Right lobe of liver (tissue), 4 donors: Measurements from ENCODE around the gene PHKB.

Source experiments
- POLR2A ChIP-seq: fragments of 450-650 bp; IDR thresholded peaks from one replicate; pipeline ENCODE4 v1.6.1; 2017; ENCODE audit warnings: antibody characterized with exemption, mild to moderate bottlenecking
- TF ChIP-seq, protein P1 (sequence below), 4 donors: fragments of 200-600 bp in 3 of 4; fragments of 450-650 bp in 1 of 4; IDR thresholded peaks; one replicate each; pipeline versions ENCODE4 v1.5.1 to v1.8.0; 2016 to 2022; ENCODE audit warnings: antibody characterized with exemption in 4 of 4, mild to moderate bottlenecking in 2 of 4
- donor health status: DM: no; HTN: no; CAD: no.
- donor health status: DM: no; HTN: no; CAD: no.
- donor health status: DM: no; HTN: yes; CAD: no.

GRCh38 chr16:47507701-47508100, 46.6 kb downstream of the PHKB start:
- TF ChIP-seq, protein P1, sequence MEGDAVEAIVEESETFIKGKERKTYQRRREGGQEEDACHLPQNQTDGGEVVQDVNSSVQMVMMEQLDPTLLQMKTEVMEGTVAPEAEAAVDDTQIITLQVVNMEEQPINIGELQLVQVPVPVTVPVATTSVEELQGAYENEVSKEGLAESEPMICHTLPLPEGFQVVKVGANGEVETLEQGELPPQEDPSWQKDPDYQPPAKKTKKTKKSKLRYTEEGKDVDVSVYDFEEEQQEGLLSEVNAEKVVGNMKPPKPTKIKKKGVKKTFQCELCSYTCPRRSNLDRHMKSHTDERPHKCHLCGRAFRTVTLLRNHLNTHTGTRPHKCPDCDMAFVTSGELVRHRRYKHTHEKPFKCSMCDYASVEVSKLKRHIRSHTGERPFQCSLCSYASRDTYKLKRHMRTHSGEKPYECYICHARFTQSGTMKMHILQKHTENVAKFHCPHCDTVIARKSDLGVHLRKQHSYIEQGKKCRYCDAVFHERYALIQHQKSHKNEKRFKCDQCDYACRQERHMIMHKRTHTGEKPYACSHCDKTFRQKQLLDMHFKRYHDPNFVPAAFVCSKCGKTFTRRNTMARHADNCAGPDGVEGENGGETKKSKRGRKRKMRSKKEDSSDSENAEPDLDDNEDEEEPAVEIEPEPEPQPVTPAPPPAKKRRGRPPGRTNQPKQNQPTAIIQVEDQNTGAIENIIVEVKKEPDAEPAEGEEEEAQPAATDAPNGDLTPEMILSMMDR (IDR thresholded peaks at IDR 0.05) = no peak
- TF ChIP-seq POLR2A = no peak
